IPS-18a (cell line): ENCODE measurements around the gene ABCG2.

Experiments
- H3K27ac ChIP-seq: one replicate; pipeline ENCODE4 v1.5.1; 2013; ENCODE audit warnings: low read length
- H3K27me3 ChIP-seq: one replicate; pipeline ENCODE4 v1.6.1; 2013; ENCODE audit warnings: mild to moderate bottlenecking, low read length; ENCODE audit not compliant: control insufficient read depth, insufficient read depth
- H3K36me3 ChIP-seq: one replicate; pipeline ENCODE4 v1.6.1; 2013; ENCODE audit warnings: low read depth, low read length; ENCODE audit not compliant: control insufficient read depth
- H3K4me1 ChIP-seq: one replicate; pipeline ENCODE4 v1.6.1; 2013; ENCODE audit warnings: low read depth, low read length; ENCODE audit not compliant: control insufficient read depth
- H3K4me3 ChIP-seq: one replicate; pipeline ENCODE4 v1.5.1; 2013; ENCODE audit warnings: low read length
- H3K9ac ChIP-seq: one replicate; pipeline ENCODE4 v1.6.1; 2013; ENCODE audit warnings: mild to moderate bottlenecking, low read length, moderate library complexity
- H3K9me3 ChIP-seq: one replicate; pipeline ENCODE4 v1.6.1; 2013; ENCODE audit warnings: low read depth, low read length; ENCODE audit not compliant: control insufficient read depth

Gene ABCG2

DNA sequence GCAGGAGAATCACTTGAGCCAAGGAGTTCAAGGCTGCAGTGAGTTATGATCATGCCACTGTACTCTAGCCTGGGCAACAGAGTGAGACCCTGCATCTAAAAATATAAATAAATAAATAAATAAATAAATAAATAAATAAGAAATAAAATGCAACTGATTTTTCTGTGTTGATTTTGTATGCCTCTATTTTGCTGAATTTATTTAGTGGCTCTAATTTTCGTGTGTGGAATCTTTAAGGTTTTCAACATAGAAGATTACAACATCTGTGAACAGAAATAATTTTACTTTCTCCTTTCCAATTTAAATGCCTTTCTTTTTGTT, 30.9 kb upstream of the ABCG2 start:
- no peaks in the 10 kb centered on the region for H3K27me3 ChIP-seq
- no peaks in the 10 kb centered on the region for H3K9me3 ChIP-seq
- no peak overlapping the region for H3K4me3 ChIP-seq
- no peaks in the 10 kb centered on the region for H3K36me3 ChIP-seq
- H3K9ac ChIP-seq = no peak overlapping the region
- no peak overlapping the region for H3K27ac ChIP-seq
- no peaks in the 10 kb centered on the region for H3K4me1 ChIP-seq

DNA sequence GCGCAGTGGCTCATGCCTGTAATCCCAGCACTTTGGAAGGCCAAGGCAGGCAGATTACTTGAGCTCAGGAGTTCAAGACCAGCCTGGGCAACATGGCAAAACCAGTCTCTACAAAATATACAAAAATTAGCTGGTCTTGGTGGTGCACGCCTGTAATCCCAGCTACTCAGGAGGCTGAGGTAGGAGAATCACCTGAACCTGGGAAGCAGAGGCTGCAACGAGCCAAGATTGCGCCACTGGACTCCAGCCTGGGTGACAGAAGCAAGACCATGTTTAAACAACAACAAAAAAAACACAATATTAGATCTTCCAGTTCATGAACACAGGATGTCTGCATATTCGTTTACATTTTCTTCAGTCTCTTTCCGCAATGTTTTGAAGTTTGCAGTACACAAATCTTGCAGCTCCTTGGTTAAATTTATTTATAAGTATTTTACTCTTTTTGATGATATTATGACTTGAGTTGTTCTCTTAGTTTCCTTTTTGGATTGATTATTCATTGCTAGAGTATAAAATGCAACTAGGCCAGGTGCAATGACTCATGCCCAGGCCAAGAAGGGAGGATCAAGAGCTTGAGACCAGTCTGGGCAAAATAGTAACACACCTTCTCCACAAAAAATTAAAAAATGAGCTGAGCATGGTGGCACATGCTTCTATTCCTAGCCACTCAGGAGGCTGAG, 30.4 kb upstream of the ABCG2 start:
- H3K4me3 ChIP-seq = no peak overlapping the region
- H3K27me3 ChIP-seq = no peaks in the 10 kb centered on the region
- no peak overlapping the region for H3K9ac ChIP-seq
- H3K27ac ChIP-seq = no peak overlapping the region
- no peaks in the 10 kb centered on the region for H3K4me1 ChIP-seq
- H3K9me3 ChIP-seq = no peaks in the 10 kb centered on the region
- H3K36me3 ChIP-seq = no peaks in the 10 kb centered on the region

DNA sequence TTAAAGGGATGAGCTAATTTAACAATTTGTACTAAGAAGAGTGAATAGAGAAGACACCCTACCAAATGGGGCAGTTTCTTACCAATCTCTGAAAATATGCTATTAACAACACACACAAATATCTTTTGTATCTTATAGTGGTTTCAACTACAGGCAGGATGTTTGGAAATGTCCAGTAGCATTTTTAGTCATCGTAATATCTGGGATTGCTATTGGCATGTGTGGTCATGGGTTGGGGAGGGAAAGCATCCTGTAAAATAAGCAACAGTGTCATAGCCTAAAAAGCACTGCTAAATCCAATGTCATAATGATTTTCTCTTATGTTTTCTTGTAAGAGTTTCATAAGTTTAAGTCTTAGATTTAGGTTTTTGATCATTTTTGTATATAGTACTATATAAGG, 29.3 kb upstream of the ABCG2 start:
- H3K27me3 ChIP-seq = no peaks in the 10 kb centered on the region
- H3K4me3 ChIP-seq = no peak overlapping the region
- H3K4me1 ChIP-seq = no peaks in the 10 kb centered on the region
- H3K27ac ChIP-seq = no peak overlapping the region
- no peaks in the 10 kb centered on the region for H3K36me3 ChIP-seq
- H3K9ac ChIP-seq = no peak overlapping the region
- no peaks in the 10 kb centered on the region for H3K9me3 ChIP-seq

DNA sequence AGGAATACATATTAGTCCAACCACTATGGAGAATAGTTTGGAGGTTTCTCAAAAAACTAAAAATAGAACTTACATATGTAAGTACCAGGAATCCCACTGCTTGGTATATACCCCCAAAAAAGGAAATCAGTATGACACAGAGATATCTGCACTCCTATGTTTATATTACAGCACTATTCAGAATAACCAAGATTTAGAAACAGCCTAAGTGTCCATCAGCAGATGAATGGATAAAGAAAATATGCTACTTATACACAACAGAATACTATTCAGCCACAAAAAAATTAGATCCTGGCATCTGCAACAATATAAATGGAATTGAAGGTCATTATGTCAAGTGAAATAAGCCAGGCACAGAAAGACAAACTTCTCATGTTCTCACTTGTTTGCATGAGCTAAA, 27.5 kb upstream of the ABCG2 start:
- H3K27ac ChIP-seq = no peak overlapping the region
- no peak overlapping the region for H3K4me3 ChIP-seq
- H3K27me3 ChIP-seq = no peaks in the 10 kb centered on the region
- H3K9me3 ChIP-seq = no peaks in the 10 kb centered on the region
- H3K4me1 ChIP-seq = no peaks in the 10 kb centered on the region
- H3K9ac ChIP-seq = no peak overlapping the region
- H3K36me3 ChIP-seq = no peaks in the 10 kb centered on the region

DNA sequence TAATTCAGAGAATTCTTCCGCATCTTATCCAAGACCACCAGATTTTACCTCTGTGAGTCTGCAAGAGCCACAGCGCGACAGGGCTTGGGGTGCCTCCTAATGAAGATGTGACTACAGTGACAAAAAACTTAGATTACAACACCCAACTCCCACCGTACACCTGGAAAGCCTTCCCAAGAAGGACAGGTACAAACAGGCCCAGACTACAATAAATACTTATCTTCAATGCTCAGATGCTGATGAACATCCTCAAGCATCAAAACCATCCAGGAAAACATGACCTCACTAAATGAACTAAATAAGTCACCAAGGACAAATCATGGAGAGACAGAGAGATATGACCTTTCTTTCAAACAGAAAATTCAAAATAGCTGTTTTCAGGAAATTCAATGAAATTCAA, 20.8 kb upstream of the ABCG2 start:
- no peak overlapping the region for H3K4me3 ChIP-seq
- H3K36me3 ChIP-seq = no peaks in the 10 kb centered on the region
- H3K4me1 ChIP-seq = peaks cover 19% of the 10 kb centered on the region
- no peaks in the 10 kb centered on the region for H3K27me3 ChIP-seq
- H3K9me3 ChIP-seq = no peaks in the 10 kb centered on the region
- H3K27ac ChIP-seq = no peak overlapping the region
- no peak overlapping the region for H3K9ac ChIP-seq

DNA sequence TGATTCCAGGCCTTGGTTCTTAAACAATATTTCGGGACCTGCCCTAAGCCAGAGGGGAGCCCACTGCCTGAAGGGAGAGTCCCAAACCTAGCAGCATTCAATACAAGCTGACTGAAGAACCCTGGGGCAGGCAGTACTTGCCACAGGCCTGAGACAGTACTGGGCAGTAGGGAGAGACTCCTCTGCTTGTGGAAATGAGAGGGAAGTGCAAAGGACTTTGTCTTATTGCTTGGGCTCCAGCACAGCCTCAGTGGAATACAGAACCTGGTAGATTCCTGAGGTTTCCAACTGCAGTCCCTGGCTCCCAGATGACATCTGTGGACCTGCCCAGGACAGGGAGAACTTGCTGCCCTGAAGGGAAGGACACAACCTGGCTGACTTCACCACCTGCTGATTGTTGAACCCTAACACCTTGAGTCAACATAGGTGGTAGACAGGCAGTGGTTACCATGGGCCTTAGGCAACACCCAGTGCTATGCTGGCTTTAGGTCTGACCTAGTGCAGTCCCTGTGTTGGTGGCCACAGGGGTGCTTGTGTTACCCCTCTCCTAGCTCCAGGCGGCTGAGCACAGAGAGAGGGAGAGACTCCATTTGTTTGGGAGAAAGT, 20.3 kb upstream of the ABCG2 start:
- Histone ChIP-seq H3K9me3 (no peaks in the 10 kb centered on the region), H3K4me1 (peaks cover 19% of the 10 kb centered on the region), H3K27ac (peak overlapping the region; percentile 19), H3K27me3 (no peaks in the 10 kb centered on the region), H3K9ac (no peak overlapping the region), H3K4me3 (no peak overlapping the region), H3K36me3 (no peaks in the 10 kb centered on the region)

DNA sequence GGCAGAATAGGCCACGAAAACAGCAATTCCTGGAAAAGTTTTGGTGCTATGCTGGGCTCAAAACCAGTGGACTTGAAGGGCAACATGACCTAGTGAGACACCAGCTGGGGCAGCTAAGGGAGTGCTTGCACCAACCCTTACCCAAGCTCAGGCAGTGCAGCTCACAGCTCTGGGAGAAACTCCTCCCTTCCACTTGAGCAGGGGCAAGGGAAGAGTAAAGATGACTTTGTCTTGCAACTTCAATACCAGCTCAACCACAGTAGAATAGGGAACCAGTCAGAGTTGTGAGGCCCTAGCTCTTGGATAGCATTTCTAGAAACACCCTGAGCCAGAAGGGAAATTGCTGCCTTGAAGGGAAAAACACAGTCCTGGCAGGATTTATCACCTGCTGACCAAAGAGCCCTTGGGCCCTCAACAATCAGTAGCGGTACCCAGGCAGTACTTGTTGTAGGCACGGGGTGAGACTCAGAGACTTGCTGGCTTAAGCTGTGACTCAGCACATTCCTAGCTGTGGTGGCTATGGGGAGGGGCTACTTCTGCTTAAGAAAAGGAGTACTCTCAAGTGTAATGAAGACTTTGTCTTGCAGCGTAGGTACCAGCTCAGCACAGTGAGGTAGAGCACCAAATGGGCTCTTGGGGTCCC, 19.7 kb upstream of the ABCG2 start:
- Histone ChIP-seq H3K9ac (no peak overlapping the region), H3K27me3 (no peaks in the 10 kb centered on the region), H3K36me3 (no peaks in the 10 kb centered on the region), H3K4me3 (no peak overlapping the region), H3K27ac (peak overlapping the region; percentile 19), H3K9me3 (no peaks in the 10 kb centered on the region), H3K4me1 (peaks cover 19% of the 10 kb centered on the region)

DNA sequence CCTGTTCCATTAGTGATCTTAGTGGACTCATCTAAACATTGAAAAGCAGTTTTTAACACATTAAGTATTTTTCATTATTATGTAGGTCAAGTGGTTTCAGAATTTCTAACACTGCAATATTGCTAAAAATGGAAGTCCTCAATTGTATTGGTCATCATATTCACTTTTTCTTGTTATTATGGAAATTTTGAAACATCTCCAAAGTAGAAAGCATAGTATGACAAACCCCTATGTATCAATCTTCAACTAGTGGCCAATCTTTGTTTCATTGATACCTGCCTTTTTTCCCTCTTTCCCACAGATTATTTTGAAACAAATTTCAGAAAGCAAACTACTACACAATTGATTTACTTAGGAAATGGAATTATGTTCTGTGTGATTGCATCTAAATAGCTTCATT, 14.5 kb upstream of the ABCG2 start:
- no peak overlapping the region for H3K27ac ChIP-seq
- no peak overlapping the region for H3K4me3 ChIP-seq
- H3K27me3 ChIP-seq = no peaks in the 10 kb centered on the region
- H3K9ac ChIP-seq = no peak overlapping the region
- H3K4me1 ChIP-seq = peaks cover 6% of the 10 kb centered on the region
- no peaks in the 10 kb centered on the region for H3K9me3 ChIP-seq
- no peaks in the 10 kb centered on the region for H3K36me3 ChIP-seq

DNA sequence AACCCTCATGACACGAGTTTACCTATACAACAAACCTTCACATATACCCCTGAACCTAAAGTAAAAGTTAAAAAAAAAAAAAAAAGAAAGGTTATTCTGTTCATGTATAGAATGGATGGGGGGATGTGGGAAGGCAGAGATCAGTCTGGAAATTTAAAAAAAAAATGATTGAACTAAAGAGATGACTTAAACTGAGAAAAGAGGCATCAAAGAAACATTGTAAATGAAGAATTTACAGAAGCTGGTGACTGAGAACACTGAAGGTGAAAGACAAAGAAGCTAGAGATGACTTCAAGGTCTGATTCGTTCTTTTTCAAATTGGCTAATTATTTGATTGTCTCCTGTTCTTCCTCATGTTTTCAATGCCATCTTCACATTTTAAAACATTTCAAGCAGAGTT, 12.8 kb upstream of the ABCG2 start:
- Histone ChIP-seq H3K4me1 (no peaks in the 10 kb centered on the region), H3K9me3 (no peaks in the 10 kb centered on the region), H3K36me3 (no peaks in the 10 kb centered on the region), H3K4me3 (no peak overlapping the region), H3K9ac (no peak overlapping the region), H3K27me3 (no peaks in the 10 kb centered on the region), H3K27ac (no peak overlapping the region)

DNA sequence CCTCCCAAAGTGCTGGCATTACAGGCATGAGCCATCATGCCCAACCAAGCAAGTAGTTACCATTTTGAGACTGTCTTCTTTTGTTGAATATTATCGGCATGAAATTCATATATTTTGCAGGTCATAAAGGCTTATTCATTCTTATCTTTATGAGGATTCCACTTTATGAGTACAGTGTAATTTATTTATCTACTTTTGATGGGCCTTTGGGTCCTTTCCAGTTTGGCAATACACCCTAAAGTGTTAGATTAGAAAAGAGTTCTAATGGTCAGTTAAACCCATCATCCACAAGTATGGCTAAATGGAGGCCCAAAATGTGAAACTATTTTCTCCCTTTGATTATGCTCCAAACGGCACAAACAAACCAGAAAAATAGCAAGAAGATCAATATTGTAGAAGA, 10.9 kb upstream of the ABCG2 start:
- Histone ChIP-seq H3K9ac (no peak overlapping the region), H3K27me3 (no peaks in the 10 kb centered on the region), H3K4me1 (no peaks in the 10 kb centered on the region), H3K9me3 (no peaks in the 10 kb centered on the region), H3K27ac (no peak overlapping the region), H3K4me3 (no peak overlapping the region), H3K36me3 (no peaks in the 10 kb centered on the region)

DNA sequence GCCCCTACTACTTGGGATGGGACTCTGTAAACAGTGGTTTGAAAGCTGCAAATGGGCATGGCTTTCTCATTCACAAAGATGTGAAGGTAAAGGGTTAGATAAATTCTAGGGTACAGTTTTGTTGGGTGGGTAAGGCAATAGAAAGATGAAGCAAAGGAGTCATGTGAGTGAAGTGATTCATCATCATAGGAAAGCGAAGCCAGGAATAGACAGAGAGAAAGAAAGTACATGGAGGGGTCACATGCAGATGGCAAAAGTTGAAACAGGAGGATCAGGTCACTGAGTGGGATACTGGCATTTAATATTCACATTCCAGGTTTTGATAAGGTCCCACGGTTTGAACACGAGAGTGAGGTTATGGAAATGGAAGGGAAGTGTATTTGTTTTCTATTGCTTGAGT, 8.2 kb upstream of the ABCG2 start:
- no peaks in the 10 kb centered on the region for H3K27me3 ChIP-seq
- no peak overlapping the region for H3K27ac ChIP-seq
- no peak overlapping the region for H3K4me3 ChIP-seq
- H3K4me1 ChIP-seq = peaks cover 15% of the 10 kb centered on the region
- no peaks in the 10 kb centered on the region for H3K9me3 ChIP-seq
- no peaks in the 10 kb centered on the region for H3K36me3 ChIP-seq
- no peak overlapping the region for H3K9ac ChIP-seq

DNA sequence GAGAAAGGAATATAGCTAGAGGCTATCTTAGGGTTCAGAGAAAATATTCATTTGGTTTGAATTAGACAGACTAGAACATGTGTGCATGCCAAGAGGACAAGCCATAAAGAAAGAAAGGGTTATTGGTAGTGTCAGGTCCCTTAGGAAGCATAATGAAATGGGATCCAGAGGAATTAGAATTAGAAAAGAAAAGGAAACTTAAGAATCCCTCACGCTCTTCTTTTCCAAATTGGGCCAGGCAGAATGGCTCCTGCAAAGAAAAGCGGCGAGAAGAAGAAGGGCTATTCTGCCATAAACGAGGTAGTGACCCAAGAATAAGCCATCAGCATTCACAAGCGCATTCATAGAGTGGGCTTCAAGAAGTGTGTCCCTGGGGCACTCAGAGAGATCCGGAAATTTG, 4.9 kb upstream of the ABCG2 start:
- Histone ChIP-seq H3K4me1 (peaks cover 18% of the 10 kb centered on the region), H3K27ac (no peak overlapping the region), H3K9ac (no peak overlapping the region), H3K36me3 (no peaks in the 10 kb centered on the region), H3K27me3 (peaks cover 17% of the 10 kb centered on the region), H3K4me3 (no peak overlapping the region), H3K9me3 (no peaks in the 10 kb centered on the region)
